Kidney (tissue), 14 donors: ENCODE data around the gene POLR1A. TPM values are rescaled to one million over a fixed set of nuclear protein-coding genes. Genes with fewer than 3 reads are reported as not detected.

ENCODE experiments used
- DNase-seq, 5 donors: peaks; one replicate each; pipeline ENCODE4 v3.0.0-alpha.2; 2013 to 2020
- FAIRE-seq: peaks from 2 replicates; lab custom pipeline; 2012; peaks lifted over from hg19 to GRCh38; lab: Jason Lieb, UNC
- H3K27ac ChIP-seq, 2 donors: one replicate each; pipeline ENCODE4 v1.7.0; 2013; ENCODE audit warnings: low read depth in 2 of 2, low read length in 2 of 2, inconsistent platforms in 1 of 2
- H3K27me3 ChIP-seq: one replicate; pipeline ENCODE4 v1.7.1; 2013; ENCODE audit warnings: low read length, inconsistent platforms; ENCODE audit not compliant: control insufficient read depth, insufficient read depth
- H3K36me3 ChIP-seq, 3 donors: one replicate each; pipeline versions ENCODE4 v1.7.0 to v1.7.1; 2013; ENCODE audit warnings: low read length in 3 of 3, control low read depth in 1 of 3, inconsistent platforms in 1 of 3; ENCODE audit not compliant: insufficient read depth in 3 of 3, control insufficient read depth in 2 of 3
- H3K4me1 ChIP-seq, 3 donors: one replicate each; pipeline versions ENCODE4 v1.7.0 to v1.7.1; 2013; ENCODE audit warnings: low read length in 3 of 3, inconsistent platforms in 1 of 3, low read depth in 1 of 3; ENCODE audit not compliant: control insufficient read depth in 2 of 3, insufficient read depth in 2 of 3
- H3K4me3 ChIP-seq, 3 donors: one replicate each; pipeline versions ENCODE4 v1.7.0 to v1.8.1; 2013; ENCODE audit warnings: low read length in 3 of 3, control low read depth in 1 of 3, inconsistent platforms in 1 of 3
- H3K9ac ChIP-seq, 3 donors: one replicate each; pipeline versions ENCODE4 v1.7.0 to v1.7.1; 2013; ENCODE audit warnings: low read length in 3 of 3, control low read depth in 1 of 3, inconsistent platforms in 1 of 3
- H3K9me3 ChIP-seq, 3 donors: one replicate each; pipeline versions ENCODE4 v1.7.0 to v1.7.1; 2013; ENCODE audit warnings: low read length in 3 of 3, control low read depth in 1 of 3, inconsistent platforms in 1 of 3; ENCODE audit not compliant: control insufficient read depth in 2 of 3, insufficient read depth in 1 of 3
- CTCF ChIP-seq: IDR thresholded peaks from 3 replicates; pipeline ENCODE4 v1.5.1; 2012; ENCODE audit warnings: mild to moderate bottlenecking, moderate library complexity, borderline replicate concordance; ENCODE audit not compliant: insufficient read depth; ENCODE audit errors: extremely low read depth
- intact Hi-C: fragments of 100-400 bp; cut with DNase I; formaldehyde crosslinking; loops from one replicate; pipeline ENCODE4 v1.11.1; 2022
- polyA plus RNA-seq: library from polyadenylated mRNA; stranded (reverse); fragments of 350-450 nt; fragmentation: Illumina TruSeq; extraction: RNeasy Lipid Tissue Mini Kit (QIAGEN cat#74804); gene quantifications from one replicate; pipeline ENCODE4 v1.2.3, GENCODE V29; 2014; ENCODE audit warnings: low read depth, low replicate concordance; ENCODE audit not compliant: insufficient read depth
- total RNA-seq: library from RNA; stranded (reverse); fragmentation: NEBNext Ultra II Directional; extraction: Animal tissue kit (Norgen Biotek cat#: 25700); gene quantifications from one replicate; pipeline ENCODE4 v1.2.1, GENCODE V29; 2021
- donor health status: control.
- donor health status: control.
- donor health status: control.
- donor health status: control.
- donor health status: control.
- donor health status: DM: yes; HTN: yes; CAD: no.
- donor health status: Normal renal cell carcinoma (clear cell type).

POLR1A gene
- total and polyA plus RNA-seq, 2 donors from 2014 or later: 3.4 to 33.7 TPM

- Histone ChIP-seq H3K4me3 (no peak overlapping the region), H3K27me3 (no peaks in the 10 kb centered on the region), H3K36me3 (peaks cover 18 to 69% (median 48%) of the 10 kb centered on the region in 3 donors), H3K9ac (no peak overlapping the region), H3K27ac (no peak overlapping the region), H3K9me3 (no peaks in the 10 kb centered on the region), H3K4me1 (no peaks in the 10 kb centered on the region)
- no peak for FAIRE-seq
- no peak for TF ChIP-seq CTCF
- intact Hi-C loops: no loop called here
- DNase-seq: peak in 4 of 5 donors; percentile 56 to 82 (median 66)
Observed at GRCh38 chr2:86140969-86141392, 35.3 kb upstream of the POLR1A start.

GRCh38 chr2:86139981-86140380, 34.3 kb upstream of the POLR1A start:
- intact Hi-C loops: no loop called here
- no peak for TF ChIP-seq CTCF
- H3K4me1 ChIP-seq: no peaks in the 10 kb centered on the region
- no peak overlapping the region for H3K9ac ChIP-seq
- no peak for DNase-seq
- H3K27ac ChIP-seq: no peak overlapping the region
- H3K4me3 ChIP-seq: no peak overlapping the region
- FAIRE-seq: no peak
- no peaks in the 10 kb centered on the region for H3K27me3 ChIP-seq
- no peaks in the 10 kb centered on the region for H3K9me3 ChIP-seq
- peaks cover 16 to 69% (median 51%) of the 10 kb centered on the region in 3 donors for H3K36me3 ChIP-seq

GRCh38 chr2:86138736-86139625, 33.3 kb upstream of the POLR1A start:
- no peak for DNase-seq
- H3K4me1 ChIP-seq: no peaks in the 10 kb centered on the region
- FAIRE-seq: no peak
- no peak for TF ChIP-seq CTCF
- H3K27me3 ChIP-seq: no peaks in the 10 kb centered on the region
- intact Hi-C loops: no loop called here
- no peaks in the 10 kb centered on the region for H3K9me3 ChIP-seq
- peaks cover 14 to 69% (median 53%) of the 10 kb centered on the region in 3 donors for H3K36me3 ChIP-seq
- H3K27ac ChIP-seq: no peak overlapping the region
- H3K9ac ChIP-seq: no peak overlapping the region
- H3K4me3 ChIP-seq: no peak overlapping the region
